Measurements from ENCODE around the gene ADSS2.

Gene ADSS2

DNA sequence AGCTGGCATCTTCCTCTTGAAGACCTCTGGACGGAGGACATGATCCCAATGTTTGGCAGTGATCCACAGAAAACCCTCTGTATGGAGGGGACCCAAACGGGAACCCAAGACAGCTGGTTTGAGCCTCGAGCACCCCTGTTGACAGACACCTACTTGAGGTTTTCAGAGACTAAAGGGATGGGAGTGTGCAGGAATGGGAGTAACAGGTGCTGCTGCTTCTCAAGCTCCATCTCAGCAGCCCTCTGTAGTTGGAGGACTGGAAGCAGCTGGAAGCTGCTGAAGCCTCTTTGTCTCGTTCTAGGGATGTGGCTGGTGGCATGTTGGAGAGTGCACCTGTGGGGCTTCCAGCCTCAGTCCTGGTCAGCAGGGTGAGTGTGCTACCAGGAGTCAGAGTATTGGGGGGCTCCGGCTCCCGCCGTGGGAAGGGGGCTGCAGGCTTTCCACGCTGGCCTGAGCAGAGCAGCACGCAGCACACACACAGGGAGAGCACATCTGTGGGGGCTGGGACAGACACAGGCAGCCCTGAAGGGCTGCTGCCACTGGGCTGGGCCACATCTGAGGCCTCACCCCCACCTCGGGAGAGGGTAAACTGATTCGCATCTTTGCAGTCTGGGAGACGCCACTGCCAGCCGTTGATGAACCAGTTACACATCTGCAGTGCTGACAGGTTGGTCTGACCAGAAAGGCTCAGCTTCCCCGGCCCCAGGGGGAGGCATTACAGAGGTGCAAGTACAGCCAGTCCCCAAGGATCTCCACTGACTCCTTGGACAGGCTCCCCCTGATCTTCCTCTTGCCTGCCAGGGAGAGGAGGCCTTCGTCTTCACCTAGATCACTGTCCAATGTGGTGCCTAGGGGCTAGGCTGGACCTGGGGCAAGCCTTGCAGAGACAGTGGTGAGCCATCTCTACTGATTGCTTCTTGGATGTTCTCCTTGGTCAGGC is 56.6 kb downstream of the ADSS2 start:
- POLR2A ChIA-PET: no interaction called here
- CTCF ChIA-PET: interaction anchor here (1.1 kb wide), 1 partner anchor 17 kb away, joined by 3 read pairs; no protein-coding TSS in a partner anchor

DNA sequence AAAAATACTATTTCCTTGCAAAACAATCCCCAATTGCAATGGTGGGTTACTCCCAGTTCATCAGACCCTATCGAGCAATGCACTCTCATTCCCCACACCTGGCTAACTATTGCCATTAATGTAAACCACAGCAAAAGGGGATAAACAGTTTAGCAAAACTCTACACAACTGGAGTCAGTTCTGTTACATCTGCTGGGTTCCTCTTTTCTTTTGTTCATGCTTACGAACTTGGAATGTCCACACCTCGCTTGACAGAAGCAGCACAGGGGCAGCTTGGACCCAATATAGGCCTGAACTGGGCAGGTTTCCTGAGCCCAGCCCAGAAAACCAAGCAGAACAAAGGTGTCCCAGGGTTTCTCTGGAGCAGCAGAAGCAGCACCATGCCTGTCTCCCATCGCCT is 57.4 kb downstream of the ADSS2 start:
- ChIA-PET POLR2A (no interaction called here), CTCF (no interaction called here)
- no peak for TF ChIP-seq CTCF (IDR thresholded peaks at IDR 0.05; ENCODE audit: control extremely low read depth, extremely low read depth, low read depth, missing control alignments)
- DNase-seq (ENCODE audit: extremely low spot score): no peak

More for the DNA sequence above, 56.6 kb downstream of the ADSS2 start:
- TF ChIP-seq CTCF (IDR thresholded peaks at IDR 0.05; ENCODE audit: control extremely low read depth, extremely low read depth, low read depth, missing control alignments): no peak
- DNase-seq (ENCODE audit: extremely low spot score): no peak

DNA sequence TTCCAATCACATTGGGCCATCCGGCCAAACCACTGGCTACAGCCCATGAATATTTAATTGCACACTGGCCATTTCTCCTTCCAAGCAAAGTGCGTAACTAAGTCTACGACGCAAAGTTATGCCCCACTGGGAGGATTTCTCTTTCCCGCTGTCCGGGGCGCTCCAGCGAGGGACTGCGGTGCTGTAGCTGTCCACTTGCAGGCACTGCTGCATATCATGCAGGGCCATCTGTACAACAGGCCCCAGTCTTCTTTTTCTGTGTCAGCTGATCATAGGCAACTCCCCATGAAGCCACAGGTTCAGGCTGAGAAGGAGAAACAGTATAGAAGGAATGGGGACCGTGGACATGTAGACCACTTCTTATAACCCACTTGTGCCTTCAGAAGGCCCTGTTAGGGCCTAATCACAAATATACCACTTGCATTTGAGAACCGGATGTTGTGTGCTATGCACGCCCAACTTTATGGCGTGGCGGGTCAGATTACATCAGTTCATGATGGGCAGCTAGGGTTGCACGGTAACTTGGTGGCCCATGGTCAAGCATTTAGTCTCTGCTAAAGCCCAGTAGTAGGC is 58.0 kb downstream of the ADSS2 start:
- no peak for TF ChIP-seq CTCF (IDR thresholded peaks at IDR 0.05; ENCODE audit: control extremely low read depth, extremely low read depth, low read depth, missing control alignments)
- no peak for DNase-seq (ENCODE audit: extremely low spot score)
- POLR2A ChIA-PET: no interaction called here
- CTCF ChIA-PET: interaction anchor here (0.6 kb wide), 1 partner anchor 1781 kb away, joined by 3 read pairs; no protein-coding TSS in a partner anchor

DNA sequence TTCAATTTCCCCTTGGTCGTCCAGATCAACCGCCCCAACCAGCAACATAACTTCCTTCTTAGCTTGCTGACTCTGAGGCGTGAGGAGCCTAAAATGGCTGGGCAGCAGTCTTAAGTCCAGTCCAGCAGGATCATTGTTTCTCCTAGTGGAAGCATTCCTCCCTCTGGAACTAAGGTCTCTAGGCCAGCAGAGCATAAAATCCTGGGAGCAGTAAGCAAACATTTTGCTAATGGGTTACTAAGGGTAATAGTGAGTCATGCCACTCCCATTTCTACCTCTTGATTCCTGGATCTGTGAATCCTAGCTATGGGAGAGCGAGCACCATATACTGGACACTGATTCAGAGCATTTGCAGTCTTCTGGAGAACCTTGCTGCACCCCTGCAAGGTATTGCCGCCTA is 59.9 kb downstream of the ADSS2 start:
- TF ChIP-seq CTCF (IDR thresholded peaks at IDR 0.05; ENCODE audit: control extremely low read depth, extremely low read depth, low read depth, missing control alignments): no peak
- ChIA-PET CTCF (no interaction called here), POLR2A (no interaction called here)
- DNase-seq (ENCODE audit: extremely low spot score): no peak

- POLR2A ChIA-PET: no interaction called here
- CTCF ChIA-PET: no interaction called here
These were observed 62.7 kb downstream of the ADSS2 start for GRCh38 chr1:244388961-244389360.

GRCh38 chr1:244387415-244387814 is 64.3 kb downstream of the ADSS2 start:
- CTCF ChIA-PET: interaction anchor here (1.3 to 1.5 kb wide), 2 partner anchors 16 to 88 kb away, joined by 3 read pairs; no protein-coding TSS in a partner anchor
- POLR2A ChIA-PET: no interaction called here
- no peak for TF ChIP-seq CTCF (IDR thresholded peaks at IDR 0.05; ENCODE audit: control extremely low read depth, extremely low read depth, low read depth, missing control alignments)
- DNase-seq (ENCODE audit: extremely low spot score): no peak

More at GRCh38 chr1:244388961-244389360, 62.7 kb downstream of the ADSS2 start:
- TF ChIP-seq CTCF (IDR thresholded peaks at IDR 0.05; ENCODE audit: control extremely low read depth, extremely low read depth, low read depth, missing control alignments): no peak
- DNase-seq (ENCODE audit: extremely low spot score): no peak

Measured in GM10248 (cell line).